Nephron (organoid): ENCODE results near the gene NCAPD3.

ENCODE experiments used
- H3K27ac Mint-ChIP-seq, 3 experiments: 2 replicates each; pipeline ENCODE4 v1.8.0; 2020; ENCODE audit warnings: mixed read lengths in 3 of 3, mild to moderate bottlenecking in 2 of 3, moderate library complexity in 1 of 3
- H3K27me3 Mint-ChIP-seq: 2 replicates; pipeline ENCODE4 v1.8.0; 2021; ENCODE audit warnings: low read depth, mild to moderate bottlenecking, moderate library complexity, mixed read lengths
- H3K36me3 Mint-ChIP-seq: 2 replicates; pipeline ENCODE4 v1.8.0; 2020; ENCODE audit warnings: low read depth, mixed read lengths
- H3K4me1 Mint-ChIP-seq: 2 replicates; pipeline ENCODE4 v1.8.0; 2020; ENCODE audit warnings: mixed read lengths
- H3K4me3 Mint-ChIP-seq, 3 experiments: 2 replicates each; pipeline ENCODE4 v1.8.0; 2020; ENCODE audit warnings: mild to moderate bottlenecking in 3 of 3, mixed read lengths in 3 of 3, moderate library complexity in 2 of 3
- H3K9me3 Mint-ChIP-seq: 2 replicates; pipeline ENCODE4 v1.8.0; 2020; ENCODE audit warnings: mixed read lengths
- TF ChIP-seq, protein P1 (sequence below), 3 experiments: fragments of 200-600 bp; sonication (generic); IDR thresholded peaks; one replicate each; pipeline ENCODE4 v1.5.0; 2021; ENCODE audit warnings: antibody characterized with exemption in 3 of 3; ENCODE audit not compliant: unreplicated experiment in 3 of 3

Gene NCAPD3

DNA sequence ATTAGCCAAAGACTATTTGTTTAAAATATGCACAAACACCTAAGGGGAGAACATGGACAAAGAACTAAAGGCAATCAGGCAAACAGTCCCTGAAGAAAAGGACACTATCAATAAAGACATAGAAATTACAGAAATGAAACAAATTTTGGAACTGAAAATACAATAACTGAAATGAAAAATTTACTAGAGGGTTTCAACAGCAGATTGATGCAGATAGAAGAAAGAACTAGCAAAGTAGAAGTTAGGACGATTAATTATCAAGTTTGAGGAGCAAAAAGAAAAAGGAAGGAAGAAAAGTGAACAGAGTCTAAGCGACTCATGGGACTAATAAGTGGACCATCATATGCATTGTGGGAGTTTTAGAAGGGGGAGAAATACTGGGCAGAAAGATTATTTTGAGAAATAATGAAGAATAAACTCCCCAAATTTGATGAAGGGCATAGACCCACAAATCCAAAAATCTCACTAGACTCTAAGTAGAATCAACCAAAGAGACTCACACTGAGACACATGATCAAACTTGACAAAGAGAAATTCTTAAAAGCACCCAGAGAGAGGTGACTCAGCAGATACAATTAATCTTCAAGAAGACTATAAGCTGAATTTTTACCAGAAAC is 92.0 kb downstream of the NCAPD3 start:
- Mint-ChIP-seq H3K27ac (no peak overlapping the region), H3K9me3 (peaks cover 56% of the 10 kb centered on the region), H3K36me3 (peaks cover 74% of the 10 kb centered on the region), H3K4me1 (peaks cover 2% of the 10 kb centered on the region), H3K27me3 (peaks cover 3% of the 10 kb centered on the region), H3K4me3 (no peak overlapping the region)
- TF ChIP-seq, protein P1, sequence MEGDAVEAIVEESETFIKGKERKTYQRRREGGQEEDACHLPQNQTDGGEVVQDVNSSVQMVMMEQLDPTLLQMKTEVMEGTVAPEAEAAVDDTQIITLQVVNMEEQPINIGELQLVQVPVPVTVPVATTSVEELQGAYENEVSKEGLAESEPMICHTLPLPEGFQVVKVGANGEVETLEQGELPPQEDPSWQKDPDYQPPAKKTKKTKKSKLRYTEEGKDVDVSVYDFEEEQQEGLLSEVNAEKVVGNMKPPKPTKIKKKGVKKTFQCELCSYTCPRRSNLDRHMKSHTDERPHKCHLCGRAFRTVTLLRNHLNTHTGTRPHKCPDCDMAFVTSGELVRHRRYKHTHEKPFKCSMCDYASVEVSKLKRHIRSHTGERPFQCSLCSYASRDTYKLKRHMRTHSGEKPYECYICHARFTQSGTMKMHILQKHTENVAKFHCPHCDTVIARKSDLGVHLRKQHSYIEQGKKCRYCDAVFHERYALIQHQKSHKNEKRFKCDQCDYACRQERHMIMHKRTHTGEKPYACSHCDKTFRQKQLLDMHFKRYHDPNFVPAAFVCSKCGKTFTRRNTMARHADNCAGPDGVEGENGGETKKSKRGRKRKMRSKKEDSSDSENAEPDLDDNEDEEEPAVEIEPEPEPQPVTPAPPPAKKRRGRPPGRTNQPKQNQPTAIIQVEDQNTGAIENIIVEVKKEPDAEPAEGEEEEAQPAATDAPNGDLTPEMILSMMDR (IDR thresholded peaks at IDR 0.05; ENCODE audit: unreplicated experiment in 3 of 3) = no peak

DNA sequence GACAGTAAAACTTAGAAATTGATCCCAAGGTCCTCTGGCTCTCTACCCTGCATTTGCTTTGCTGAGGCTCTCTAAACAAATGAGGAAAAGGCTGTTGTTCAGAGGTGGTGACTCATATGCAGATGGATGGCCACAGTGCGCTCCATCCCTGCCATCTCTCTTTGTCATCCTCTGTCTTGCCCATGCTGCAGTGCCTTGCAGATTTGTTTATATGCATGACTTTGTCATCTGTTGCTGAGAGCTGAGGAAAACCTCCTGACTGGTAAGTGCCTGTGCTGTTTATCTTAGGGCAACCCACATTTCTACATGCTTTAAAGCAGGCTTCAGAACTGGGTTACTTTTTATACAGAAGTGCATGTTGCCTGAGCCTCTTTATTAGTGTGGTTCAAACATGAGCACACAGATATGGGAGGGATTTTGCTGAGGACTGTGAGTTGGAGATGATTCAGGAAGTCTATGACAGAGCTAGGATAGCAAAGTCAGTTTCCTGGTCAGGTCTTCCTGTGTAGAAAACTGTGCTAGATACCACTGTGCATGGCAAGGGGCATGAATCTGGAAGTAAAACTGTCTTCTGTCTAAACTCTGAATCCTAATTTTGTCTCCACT is 97.4 kb downstream of the NCAPD3 start:
- TF ChIP-seq, protein P1 (IDR thresholded peaks at IDR 0.05; ENCODE audit: unreplicated experiment in 3 of 3) = no peak
- H3K36me3 Mint-ChIP-seq = peaks cover 35% of the 10 kb centered on the region
- H3K4me1 Mint-ChIP-seq = peaks cover 51% of the 10 kb centered on the region
- H3K9me3 Mint-ChIP-seq = peaks cover 14% of the 10 kb centered on the region
- no peak overlapping the region for H3K27ac Mint-ChIP-seq
- H3K27me3 Mint-ChIP-seq = peaks cover 37% of the 10 kb centered on the region
- H3K4me3 Mint-ChIP-seq = peak overlapping the region in 2 of 3 experiments; percentile 47 to 86

DNA sequence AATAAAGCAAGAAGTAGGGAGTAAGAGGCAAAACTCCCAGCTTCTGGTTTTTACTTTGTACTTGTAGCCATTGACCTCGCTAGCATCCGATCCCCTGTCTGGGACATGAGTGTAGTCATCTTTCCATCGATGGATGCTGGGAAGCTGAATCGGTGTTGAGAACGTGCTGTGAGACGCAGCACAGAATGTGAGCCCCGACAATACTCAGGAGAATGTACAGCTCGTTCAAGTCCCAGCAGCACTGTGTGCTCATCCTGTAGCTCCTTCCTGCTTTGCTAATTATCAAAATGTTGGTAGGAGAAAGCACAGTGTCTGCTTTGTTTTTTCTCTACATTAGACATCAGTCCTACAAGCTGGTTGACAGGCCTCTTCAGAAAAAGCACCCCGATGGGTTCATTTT is 98.3 kb downstream of the NCAPD3 start:
- H3K36me3 Mint-ChIP-seq = peaks cover 27% of the 10 kb centered on the region
- peaks cover 6% of the 10 kb centered on the region for H3K9me3 Mint-ChIP-seq
- H3K4me3 Mint-ChIP-seq = peak overlapping the region; percentile 18 to 86 (median 47)
- peak overlapping the region in 1 of 3 experiments; percentile 63 for H3K27ac Mint-ChIP-seq
- peaks cover 60% of the 10 kb centered on the region for H3K4me1 Mint-ChIP-seq
- TF ChIP-seq, protein P1 (IDR thresholded peaks at IDR 0.05; ENCODE audit: unreplicated experiment in 3 of 3) = no peak
- peaks cover 37% of the 10 kb centered on the region for H3K27me3 Mint-ChIP-seq

DNA sequence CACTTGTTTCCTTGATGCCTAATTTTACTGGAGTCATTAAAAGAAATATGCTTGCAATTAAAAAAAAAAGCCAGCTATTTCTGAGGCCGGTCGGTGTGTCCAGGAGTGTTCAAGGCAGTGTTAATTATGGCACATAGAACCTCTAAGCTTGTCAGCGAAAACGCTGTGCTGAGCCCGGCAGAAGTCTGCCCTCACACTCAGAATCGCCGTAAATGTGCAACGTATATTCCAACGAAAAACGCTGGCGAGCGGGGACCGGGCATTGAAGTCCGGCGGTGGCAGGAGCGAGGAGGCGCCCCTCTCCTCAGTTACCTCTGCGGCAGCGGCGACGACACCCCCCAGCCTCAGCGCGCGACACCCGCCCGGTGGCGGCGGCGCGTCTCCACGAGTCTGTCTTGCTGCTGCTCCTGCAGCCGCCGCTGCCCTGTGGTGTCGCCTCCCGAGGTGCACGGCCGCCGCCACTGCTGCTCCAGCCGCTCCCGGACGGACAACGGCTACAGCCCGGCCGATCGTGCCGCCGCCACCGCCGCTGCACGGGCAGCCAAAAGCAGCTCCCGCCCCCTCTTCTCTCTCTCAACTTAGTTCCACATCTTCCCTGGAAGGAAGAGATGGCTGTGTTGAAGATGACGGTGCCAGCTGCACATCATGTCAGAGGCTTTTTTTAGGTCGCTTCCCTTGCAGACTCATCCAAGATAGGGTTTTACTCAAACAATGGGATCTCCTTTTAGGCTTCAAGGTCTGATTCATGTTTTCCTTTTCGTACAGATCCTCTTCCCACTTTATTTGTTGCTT is 98.9 kb downstream of the NCAPD3 start:
- TF ChIP-seq, protein P1 (IDR thresholded peaks at IDR 0.05; ENCODE audit: unreplicated experiment in 3 of 3) = no peak
- Mint-ChIP-seq H3K27me3 (peaks cover 37% of the 10 kb centered on the region), H3K9me3 (peaks cover under 1% of the 10 kb centered on the region), H3K4me1 (peaks cover 66% of the 10 kb centered on the region), H3K27ac (peak overlapping the region; percentile 1 to 63 (median 33)), H3K36me3 (peaks cover 21% of the 10 kb centered on the region), H3K4me3 (peak overlapping the region; percentile 72 to 86 (median 79))

DNA sequence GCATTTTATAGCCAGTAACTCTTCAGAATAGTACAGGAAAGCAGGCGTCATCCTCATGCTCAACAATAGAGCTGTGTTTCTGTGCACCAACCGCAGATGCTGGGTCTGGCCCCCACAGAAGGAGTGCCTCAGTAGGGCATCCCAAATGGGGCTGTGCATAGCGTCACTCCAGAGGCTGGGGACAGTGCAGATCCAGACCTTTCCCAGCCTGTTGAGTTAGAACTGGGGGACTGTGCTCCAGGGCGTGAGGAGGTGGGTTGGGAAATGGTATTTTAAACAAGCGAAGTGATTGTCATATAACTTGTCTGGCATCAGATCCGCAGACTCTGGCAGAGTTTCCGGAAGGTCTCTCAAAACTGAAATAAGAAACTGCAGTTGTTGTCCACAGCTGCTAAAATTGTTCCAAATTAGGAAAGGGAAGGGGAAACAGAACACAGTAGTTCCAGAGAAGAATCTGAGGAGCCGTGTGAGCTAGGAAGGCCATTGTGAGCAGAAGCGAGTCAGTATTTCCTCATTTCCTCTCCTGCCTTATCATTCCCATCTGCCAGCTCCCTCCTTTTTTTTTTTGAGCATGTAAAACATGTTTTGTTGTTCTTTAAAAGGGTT is 102.7 kb downstream of the NCAPD3 start:
- Mint-ChIP-seq H3K9me3 (no peaks in the 10 kb centered on the region), H3K27ac (peak overlapping the region; percentile 77 to 96 (median 82)), H3K4me3 (peak overlapping the region in 2 of 3 experiments; percentile 47 to 77), H3K4me1 (peaks cover 73% of the 10 kb centered on the region), H3K27me3 (peaks cover 30% of the 10 kb centered on the region), H3K36me3 (no peaks in the 10 kb centered on the region)
- TF ChIP-seq, protein P1 (IDR thresholded peaks at IDR 0.05; ENCODE audit: unreplicated experiment in 3 of 3) = no peak
